22Rv1 (cell line): ENCODE data around the gene RAB8A.

Experiments used
- H3K27ac ChIP-seq: fragments of 450-650 bp; 2 replicates; pipeline ENCODE4 v1.5.1; 2017
- CTCF ChIP-seq: fragments of 450-650 bp; IDR thresholded peaks from 2 replicates; pipeline ENCODE4 v1.5.1; 2017; ENCODE audit warnings: mild to moderate bottlenecking
- ZFX ChIP-seq: fragments of 450-650 bp; IDR thresholded peaks from 2 replicates; pipeline ENCODE4 v1.6.1; 2017; ENCODE audit warnings: antibody characterized with exemption, borderline replicate concordance

RAB8A gene

GRCh38 chr19:16068696-16069259 lies 42.9 kb upstream of the RAB8A start:
- no peak for TF ChIP-seq CTCF
- no peak for TF ChIP-seq ZFX
- H3K27ac ChIP-seq: no peak overlapping the region

GRCh38 chr19:16069813-16070365 lies 41.8 kb upstream of the RAB8A start:
- TF ChIP-seq CTCF: no peak
- no peak for TF ChIP-seq ZFX
- H3K27ac ChIP-seq: no peak overlapping the region

GRCh38 chr19:16070366-16070990 lies 41.2 kb upstream of the RAB8A start:
- no peak overlapping the region for H3K27ac ChIP-seq
- TF ChIP-seq ZFX: no peak
- TF ChIP-seq CTCF: no peak

- TF ChIP-seq ZFX: no peak
- TF ChIP-seq CTCF: no peak
- H3K27ac ChIP-seq: no peak overlapping the region
These were observed 40.5 kb upstream of the RAB8A start for GRCh38 chr19:16071072-16071691.

GRCh38 chr19:16073481-16073880 lies 38.2 kb upstream of the RAB8A start:
- no peak overlapping the region for H3K27ac ChIP-seq
- TF ChIP-seq ZFX (no peak), CTCF (no peak)

- TF ChIP-seq CTCF (no peak), ZFX (no peak)
- no peak overlapping the region for H3K27ac ChIP-seq
These were observed 37.7 kb upstream of the RAB8A start for GRCh38 chr19:16073988-16074387.
